Measurements from ENCODE around the gene CDC25C.
A peak's percentile ranks its signal among the peaks of the same experiment; 100 is the strongest.
"Not testable (repeated sequence)": the region's sequence is repeated elsewhere in the genome, so short reads cannot be mapped to it uniquely, and the experiment has no call there.

Gene CDC25C

DNA sequence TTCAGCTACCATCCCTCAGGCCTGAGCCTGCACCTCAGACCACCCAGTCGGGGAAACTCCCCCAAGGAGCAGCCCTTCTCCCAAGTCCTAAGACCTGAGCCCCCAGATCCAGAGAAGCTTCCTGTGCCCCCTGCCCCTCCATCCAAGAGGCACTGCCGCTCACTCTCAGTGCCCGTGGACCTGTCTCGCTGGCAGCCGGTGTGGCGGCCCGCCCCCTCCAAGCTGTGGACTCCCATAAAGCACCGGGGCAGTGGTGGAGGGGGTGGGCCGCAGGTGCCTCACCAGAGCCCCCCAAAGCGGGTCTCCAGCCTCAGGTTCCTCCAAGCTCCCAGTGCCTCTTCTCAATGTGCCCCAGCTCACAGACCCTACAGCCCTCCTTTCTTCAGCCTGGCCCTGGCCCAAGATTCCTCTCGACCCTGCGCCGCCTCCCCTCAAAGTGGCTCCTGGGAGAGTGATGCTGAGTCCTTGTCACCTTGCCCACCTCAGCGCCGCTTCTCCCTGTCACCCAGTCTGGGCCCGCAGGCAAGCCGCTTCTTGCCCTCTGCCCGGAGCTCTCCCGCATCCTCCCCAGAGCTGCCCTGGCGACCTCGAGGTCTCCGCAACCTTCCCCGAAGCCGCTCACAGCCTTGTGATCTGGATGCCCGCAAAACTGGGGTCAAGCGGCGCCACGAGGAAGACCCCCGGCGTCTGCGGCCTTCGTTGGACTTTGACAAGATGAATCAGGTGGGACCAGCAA, 13.5 kb upstream of the CDC25C start:
- no peak for DNase-seq

DNA sequence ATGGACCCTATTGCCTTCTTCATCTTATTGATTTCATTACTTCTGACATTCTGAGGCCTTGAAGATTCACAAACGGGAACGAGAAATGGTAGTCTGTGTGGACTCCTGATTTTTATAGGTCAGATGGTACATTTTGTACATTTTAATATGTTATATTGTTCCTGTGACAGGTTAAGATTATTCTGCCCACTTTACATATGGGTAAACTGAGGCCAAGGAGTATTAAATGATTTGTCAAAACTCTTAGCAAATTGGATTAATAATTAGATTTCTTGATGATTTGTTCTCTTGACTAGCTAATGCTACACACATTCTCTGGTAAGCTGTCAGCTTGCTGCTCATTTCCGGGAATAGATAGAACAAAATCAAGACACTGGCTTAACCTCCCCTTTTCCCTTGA, 8.4 kb upstream of the CDC25C start:
- DNase-seq: no peak

DNA sequence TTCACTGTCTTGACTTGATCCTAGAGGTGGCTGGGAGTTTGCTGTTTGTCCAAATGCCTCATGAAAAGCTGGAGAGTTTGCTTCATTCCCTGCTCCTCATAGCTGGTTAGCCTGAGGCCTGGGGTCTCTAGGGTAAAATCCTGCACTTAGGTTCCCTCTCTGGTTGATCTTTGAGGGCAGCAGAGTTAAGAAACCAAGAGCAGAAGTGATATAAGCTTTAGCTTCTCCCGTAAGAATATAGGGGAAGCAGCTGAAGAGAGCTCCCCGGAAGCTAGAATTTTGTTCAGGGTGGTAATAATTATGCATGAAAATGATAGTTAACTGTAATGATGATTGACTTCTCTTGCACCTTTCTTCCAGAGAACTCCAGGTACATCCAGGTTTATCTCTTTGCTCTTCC, 7.9 kb upstream of the CDC25C start:
- DNase-seq: no peak

DNA sequence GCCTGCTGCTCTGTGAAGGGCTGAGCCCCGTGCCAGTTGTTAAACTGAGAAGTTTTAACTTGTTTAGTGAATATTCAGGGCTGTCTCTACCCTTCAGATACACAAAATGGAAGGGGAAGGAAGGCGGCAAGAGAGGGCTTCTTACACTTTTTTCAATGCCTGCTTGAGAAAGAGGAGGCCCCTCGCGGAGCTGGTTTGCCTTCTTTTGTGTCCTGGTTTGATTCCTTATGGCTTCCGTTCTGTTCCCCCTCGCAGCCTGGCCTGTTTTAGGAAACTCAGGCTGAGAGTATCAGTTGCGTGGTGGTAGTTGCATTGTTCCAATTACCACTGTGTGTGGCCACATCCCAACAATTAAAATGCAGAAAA, 7.5 kb upstream of the CDC25C start:
- DNase-seq: no peak

DNA sequence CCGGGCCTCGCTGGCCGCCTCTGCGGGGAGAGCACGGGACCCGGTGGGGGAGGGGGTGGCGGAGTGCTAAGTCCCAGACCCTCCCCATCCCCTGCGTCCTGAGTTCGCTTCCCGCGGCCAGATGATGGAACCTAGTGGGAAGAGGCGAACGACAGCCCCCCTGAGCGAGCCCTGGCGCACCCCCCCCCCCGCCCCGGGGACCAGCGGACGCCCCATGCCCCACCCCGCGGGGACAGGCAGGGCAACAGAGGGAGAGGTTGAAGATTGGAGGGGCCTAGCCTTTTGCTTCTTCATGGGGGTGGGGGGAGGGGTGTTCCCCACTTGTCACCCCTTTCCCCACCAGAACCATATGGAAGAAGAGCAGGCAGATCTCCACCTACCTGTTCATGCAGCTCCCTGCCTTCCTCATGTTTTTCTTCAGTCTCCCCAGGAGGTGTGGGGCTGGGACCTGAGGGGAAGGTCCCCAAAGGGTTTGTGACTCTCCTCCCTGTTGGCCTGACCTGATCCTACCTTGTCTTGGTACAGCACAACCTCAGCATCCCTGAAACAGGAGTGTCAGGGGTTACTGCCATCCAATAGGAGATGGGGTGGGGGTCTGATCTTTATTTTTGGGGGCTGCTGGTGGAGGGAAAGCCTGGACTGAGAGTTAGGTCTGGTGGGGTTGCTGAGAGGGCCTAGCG, 6.9 kb upstream of the CDC25C start:
- DNase-seq: no peak

DNA sequence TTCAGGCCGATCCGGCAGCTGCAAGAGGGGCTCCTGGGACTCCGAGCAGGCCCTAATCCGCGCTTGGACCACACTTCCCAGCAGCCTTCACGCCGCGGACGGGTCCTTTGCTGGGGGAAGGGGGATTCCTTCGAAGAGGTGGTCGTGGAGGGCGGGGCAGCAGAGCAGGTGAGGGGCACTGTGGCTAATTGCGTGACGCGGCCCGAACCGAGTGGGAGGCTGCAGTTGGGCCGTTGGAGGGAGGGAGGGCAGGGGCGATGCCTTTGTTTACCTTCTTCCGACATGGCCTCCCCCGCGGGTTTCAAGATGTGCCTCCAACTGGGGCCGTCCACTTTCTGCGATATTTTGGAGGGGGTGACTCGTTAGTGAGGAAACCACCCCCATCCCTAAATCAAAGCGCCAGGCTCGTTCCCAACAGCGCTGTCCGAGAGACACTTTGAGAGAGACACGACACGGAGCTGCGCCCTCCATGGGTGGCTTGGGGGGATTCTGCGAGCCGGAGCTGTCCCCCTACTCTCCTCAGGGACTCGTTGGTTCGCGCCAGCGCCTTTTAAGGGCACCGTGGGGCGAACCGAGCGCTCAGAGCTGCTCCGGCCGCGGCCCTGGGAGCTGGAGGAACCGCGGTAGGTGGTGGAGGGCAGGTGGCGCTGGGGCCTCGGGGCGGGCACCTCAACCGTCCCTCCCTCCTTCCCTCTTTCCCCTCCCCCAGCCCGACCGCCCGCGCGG, 6.2 kb upstream of the CDC25C start, which contains the start of gene FAM53C:
FAM53C (plus strand) TSS at position 582 of the 726 bp plus-strand sequence. CDS start 3,070 bp downstream, outside the sequence.
- DNase-seq: peak; percentile 84

DNA sequence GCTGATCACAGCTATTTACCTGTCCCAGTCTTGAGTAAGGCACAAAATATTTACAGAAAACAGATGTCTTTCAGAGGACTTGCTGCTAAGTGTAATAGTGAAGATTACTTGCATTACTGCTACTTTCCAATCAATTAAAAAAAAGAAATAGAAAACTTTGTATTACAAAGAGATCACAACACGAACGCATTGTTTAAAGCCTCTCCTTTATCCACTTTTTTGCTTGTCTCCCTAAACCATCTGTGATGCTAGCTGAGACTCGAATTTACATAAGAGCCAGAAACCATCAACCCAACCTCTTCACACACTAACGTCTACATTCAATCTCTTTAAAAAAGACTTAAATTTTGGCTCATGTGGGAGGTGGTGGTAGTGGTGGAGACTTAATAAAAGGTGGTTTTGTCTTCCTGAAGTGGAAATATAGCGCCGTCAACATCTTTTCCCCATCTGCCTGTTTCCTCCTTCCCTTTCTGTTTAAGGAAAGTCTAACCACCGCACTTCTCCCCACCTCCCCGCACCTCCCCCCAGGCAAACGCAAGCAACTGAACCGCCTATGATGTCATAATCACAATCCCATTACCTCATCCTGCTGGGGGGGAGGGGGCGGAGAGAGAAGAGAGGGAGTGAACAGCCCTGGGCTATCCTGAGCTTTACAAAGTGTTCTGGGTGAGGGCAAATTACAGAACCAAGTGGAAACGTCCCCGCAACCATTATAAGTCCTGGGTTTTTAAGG, 5.5 kb upstream of the CDC25C start:
- DNase-seq: peak; percentile 74

DNA sequence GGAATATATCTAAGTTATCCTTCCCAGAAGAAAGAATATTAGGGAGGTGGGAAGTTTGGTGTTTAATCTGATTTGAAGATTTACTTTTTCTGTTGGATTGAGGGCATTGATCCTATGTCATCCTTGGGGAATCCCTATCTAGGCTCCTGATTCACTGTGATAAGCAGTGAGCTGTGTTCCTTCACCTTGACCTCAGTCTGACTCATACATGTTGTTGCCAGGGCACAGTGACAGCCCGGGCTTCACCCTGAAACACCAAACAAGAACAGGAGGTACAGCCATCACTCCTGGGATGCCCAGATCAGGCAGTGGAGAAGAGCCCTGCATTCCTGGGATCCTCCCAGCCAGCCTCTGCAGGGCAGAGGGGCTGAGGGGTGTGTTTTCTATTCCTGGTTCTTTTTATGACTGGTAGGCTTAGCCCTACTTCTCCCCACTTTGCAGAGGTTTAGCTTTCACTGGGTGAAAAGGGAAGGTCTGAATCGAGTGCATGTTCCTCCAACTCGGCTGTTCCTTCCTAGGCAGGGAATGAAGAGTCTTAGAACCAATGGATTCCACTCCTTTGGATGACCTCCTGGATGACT, 3.4 kb upstream of the CDC25C start:
- no peak for DNase-seq

DNA sequence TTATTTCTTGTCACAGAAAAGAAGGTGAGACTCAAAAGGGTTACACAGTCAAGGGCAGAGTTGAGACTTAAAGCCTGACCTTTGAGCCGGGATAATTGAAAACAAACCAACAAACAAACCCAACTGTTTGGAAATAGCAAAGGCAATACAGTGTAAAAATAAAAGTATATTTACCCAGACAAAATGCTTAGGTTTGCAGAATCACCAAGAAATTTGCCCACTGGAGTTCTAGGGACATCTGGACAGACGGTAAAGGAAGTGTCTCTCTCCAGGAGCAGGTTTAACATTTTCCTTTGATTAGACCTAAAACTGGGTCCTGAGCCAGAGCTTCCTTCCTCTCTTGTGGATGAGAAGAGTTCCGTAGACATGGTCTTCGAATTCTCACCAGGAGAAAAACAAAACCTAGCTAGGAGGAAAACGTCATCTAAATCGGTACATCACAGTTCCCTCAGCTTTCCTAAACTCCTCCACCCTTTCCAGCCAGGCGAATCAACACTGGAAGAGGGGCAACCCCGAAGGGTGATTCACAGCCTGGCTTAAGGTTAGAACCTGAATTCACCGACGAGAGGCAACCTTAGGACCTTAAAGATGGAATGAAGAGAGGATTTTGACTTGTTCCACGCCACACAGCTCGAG, 673 bp downstream of the CDC25C start:
- DNase-seq: no peak

DNA sequence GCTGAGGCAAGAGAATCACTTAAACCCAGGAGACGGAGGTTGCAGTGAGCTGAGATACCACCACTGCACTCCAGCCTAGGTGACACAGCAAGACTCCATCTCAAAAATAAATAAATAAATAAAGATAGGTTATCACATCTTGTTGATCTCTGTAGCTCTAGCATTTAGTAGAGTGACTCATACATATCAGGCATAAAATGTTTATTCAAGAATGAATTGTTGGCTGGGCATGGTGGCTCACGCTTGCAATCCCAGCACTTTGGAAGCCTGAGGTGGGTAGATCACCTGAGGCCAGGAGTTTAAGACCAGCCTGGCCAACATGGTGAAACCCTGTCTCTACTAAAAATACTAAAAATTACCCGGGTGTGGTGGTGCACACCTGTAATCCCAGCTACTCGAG, 13.4 kb downstream of the CDC25C start:
- not testable (repeated sequence) for DNase-seq

DNA sequence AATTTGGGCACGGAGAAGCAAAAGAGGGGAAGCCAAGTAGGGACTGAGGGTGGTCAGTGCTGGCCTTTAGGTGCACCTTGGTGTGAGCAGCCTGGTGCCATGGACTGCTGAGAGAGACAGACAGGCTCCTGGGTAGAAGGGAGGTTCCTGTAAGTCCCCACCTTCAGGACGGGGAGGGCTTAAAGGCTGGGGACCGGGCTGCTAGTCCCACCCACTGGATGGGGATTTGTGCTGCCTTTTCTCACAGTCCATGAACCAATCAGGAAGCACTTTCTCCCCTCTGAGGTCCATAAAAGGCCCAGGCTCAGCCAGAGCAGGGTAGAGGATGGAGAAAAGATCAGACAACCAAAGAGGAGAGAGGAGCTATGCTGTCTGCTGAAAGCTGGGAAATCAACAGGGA, 15.2 kb downstream of the CDC25C start:
- no peak for DNase-seq

DNA sequence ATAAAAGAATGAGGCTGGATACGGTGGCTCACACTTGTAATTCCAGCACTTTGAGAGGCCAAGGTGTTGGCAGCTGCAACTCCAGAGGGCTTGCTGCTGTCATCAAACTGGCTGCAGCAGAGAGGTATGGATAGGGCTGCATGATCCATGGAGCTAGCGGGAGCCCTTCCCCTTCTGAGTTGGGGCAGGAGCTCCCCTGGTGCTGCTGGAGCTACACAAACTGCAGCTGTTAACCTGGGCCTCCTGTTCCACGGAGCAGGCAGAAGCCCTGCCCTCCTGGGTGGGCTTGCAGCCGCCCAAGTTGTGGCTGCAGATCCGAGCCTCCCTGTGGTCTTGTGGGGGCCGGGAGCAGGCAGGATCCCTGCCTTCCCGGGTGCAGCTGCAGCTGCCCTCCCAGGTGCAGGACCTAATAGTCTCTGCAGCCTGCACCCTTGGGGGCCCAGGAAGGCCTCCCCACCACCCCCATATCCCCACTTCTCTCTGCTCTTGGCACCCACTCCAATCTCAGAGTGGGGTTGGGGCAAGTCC, 15.8 kb downstream of the CDC25C start:
- DNase-seq: no peak

DNA sequence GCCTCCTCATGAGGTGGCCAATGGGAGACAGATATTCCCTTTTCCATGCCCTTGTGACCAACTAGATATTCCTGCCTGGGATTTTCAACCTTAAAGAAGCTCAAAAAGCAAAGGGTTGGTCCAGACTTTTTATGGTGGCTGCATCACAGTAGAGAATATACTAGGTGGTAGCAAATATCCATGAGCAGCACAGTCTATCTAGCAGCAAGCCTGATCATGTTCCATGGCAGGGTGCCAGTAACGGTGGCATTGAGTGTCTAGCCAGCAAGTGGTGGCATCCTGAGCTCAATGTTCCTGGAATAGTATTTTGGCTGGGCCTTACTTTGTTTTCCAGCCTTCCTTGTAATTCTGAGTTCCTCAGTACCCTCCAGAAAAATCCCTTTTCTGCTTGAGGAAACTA, 25.8 kb downstream of the CDC25C start:
- peak; percentile 76 for DNase-seq

DNA sequence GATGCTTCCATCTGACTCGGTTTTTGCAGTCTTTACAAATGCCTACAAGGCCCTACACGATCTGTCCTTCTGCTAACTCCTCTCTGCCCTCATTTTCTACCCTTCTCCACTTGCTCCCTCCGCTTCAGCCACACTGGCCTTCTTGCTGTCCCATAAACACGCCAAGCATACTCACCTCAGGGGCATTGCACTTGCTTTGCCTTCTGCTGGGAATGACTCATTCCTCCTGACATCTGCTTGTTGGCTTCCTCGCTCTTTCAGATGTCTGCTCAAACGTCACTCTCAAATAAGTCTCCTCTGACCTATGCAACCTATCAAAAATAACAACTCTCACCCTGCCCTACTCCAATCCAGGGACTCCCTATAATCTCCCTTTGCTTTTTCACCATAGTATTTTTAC, 28.2 kb downstream of the CDC25C start:
- no peak for DNase-seq

DNA sequence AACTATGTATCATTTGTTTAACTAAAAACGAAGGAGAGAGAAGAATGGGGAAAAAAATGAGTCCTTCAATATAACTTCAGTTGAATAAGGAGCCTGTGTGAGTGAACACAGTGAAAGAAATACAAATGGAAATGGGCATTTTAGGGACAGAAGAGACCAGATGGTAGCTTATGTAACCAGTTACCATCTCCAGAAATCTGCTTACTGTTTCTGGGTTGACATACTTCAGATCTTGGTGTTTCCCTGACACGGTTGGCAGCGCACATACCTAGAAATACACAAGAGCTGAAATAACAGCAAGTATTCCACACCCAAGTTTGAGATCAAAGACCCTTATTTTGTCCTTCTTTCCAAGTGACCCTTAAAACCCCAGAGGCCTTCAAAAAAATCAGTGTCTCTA, 42.3 kb downstream of the CDC25C start:
- no peak for DNase-seq

DNA sequence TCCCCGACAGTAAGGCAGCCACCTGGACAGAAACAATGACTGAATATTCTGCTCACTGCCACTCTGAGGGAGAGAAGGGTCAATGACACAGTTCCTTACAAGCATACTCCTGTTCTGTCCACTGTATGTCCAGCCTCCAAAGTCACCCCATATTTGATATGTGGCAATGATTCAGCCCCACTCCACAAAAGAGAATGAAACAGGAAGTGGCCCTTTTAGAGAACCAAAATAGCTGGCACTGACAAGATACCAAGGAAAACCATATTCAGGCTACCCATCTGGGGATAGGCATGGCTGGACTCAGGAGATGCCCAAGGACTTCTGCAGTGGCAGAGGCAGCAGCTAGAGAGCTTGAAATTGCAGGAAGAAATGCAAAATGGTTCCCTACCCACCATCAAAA, 44.4 kb downstream of the CDC25C start:
- DNase-seq: no peak

DNA sequence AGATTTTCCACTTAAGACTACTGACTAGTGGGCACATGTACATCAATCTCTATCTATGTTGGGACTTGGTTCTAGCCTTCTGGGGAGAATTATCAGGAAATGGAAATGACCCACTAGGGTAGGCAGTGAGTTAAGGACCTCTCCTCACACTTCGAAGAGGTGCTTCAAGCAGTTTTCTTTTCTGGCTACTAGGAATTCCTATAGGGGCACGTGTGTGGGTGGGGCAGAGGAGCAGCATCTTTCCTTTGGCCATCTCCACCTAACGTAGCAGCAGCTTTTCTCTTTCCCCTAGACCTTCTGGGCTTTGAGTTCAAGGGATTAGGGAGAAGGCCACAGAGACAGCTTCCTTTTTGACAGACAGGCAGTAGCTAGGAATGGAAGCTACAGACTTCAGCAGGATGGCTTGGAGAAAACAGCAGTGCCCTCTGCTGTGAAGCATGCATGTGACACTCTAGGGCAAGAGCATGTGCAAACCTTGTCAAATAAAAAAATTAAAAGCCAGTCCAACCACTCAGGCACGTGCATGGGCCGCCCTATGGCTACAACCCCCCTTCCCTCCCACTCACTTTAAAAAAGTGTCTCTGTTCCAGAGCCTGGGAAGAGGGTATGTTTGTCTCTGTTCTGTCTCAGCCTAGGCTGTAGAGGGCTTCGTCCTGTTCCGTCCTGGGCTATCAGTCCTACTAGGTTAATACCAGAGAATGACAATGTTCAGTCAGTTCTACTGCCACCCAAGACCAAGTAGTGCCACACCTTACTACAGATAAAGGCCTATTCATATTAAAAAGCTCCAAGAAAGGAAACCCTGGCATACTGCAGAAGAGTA, 48.5 kb downstream of the CDC25C start:
- DNase-seq: peak; percentile 21

DNA sequence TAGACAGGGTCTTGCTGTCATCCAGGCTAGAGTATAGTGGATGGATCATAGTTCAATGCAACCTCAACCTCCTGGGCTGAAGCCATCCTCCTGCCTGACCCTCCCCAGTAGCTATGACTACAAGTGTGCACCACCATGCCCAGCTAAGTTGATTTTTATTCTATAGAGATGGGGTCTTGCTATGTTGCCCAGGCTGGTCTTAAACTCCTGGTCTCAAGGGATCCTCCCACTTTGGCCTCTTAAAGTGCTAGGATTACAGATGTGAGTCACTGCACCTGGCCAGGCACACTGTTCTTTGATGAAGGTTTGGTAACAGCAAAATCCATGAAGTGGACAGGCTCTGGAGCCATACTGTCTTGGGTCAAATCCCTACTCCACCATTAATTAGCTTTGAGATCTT, 50.7 kb downstream of the CDC25C start:
- DNase-seq: no peak

DNA sequence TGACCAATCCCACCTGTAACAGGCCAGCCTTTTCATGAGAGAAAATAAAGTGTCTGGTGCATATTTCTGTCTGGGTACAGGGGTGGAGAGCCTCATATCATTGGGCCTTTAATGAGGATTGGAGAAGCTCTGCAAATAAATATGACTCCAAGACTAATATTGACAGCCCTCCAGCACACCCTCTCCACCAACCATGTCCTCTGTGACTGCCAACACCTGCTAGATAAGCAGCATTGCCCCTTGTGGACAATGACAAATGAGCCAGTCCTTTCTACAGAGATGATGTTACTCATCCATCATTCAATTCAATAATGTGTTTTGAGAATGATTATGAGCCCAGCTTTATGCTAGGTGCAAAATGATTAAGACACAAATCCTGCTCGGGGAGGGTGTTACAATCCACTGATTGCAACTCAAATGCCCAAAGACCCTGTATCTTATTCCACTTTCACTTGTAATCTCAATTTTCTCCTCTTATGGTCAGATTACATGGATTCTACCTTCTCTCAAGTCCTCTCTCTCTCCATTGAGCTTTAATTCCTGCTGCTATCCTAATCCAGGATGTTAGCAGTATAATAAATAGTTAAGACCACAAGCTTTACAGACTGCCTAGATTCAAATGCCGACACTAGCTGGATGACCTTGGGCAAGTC, 55.1 kb downstream of the CDC25C start:
- peak; percentile 91 for DNase-seq

DNA sequence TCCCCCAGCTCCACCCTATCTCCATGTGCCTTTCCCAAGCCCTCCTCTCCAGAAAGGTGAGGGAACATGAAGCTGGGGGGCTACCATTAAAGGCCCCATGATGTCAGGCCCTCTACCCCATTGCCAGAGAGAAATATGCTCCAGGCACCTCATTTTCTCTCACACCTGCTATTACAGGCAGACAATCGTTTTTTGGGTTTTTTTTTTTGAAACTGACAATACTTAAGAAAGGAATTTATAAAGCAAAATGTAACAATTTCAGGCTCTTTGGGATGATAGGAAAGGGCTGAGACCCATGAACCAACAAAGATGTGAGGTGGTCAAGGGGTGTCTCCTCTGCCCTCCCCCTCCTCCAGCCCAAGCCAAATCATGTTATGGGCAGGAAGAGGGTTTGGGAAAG, 55.7 kb downstream of the CDC25C start:
- DNase-seq: no peak

DNA sequence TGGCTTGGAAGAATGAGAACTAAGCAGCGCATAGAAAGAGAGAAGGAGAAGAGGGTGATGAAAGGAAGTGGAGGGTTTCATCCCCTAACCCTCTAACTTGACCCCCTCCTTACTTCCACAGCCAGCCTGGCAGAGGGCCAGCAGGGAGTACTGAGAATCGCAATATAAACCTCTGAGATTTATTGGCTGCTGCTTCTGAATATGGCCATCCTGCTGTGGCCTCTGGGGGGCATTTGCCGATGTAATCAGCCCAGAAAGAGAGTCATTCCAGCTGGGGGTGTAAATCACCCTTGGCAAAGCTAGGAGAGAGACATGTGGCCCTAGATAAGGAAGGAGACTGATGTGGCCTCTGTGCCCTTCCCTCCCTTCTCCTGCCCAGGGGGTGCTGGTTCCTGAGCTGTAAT, 56.2 kb downstream of the CDC25C start:
- DNase-seq: no peak
